HCT116 (cell line): ENCODE results near the gene CLC.

ENCODE experiments used
- CTCF ChIP-seq, 3 experiments: fragments of 200-600 bp in 1 of 3; sonication (generic) in 1 of 3; IDR thresholded peaks in 2 of 3; conservative IDR thresholded peaks in 1 of 3; 2 replicates each; pipeline ENCODE4 v1.5.1; 2012 to 2017; ENCODE audit warnings: low read depth in 2 of 3, low read length in 2 of 3, antibody characterized with exemption in 1 of 3, borderline replicate concordance in 1 of 3, control low read depth in 1 of 3, mild to moderate bottlenecking in 1 of 3, mixed read lengths in 1 of 3, mixed run types in 1 of 3, moderate library complexity in 1 of 3; ENCODE audit not compliant: insufficient read depth in 1 of 3
- EZH2 ChIP-seq: fragments of 200-600 bp; sonication (generic); IDR thresholded peaks from 2 replicates; pipeline ENCODE4 v1.6.1; 2017; ENCODE audit warnings: antibody characterized with exemption, mixed run types
- JUND ChIP-seq: IDR thresholded peaks from 2 replicates; pipeline ENCODE4 v1.6.1; 2012
- POLR2A ChIP-seq: IDR thresholded peaks from 2 replicates; pipeline ENCODE4 v1.7.0; 2011; ENCODE audit warnings: borderline replicate concordance; ENCODE audit not compliant: insufficient read depth, insufficient read length; ENCODE audit errors: extremely low read depth

- no peak for TF ChIP-seq CTCF (IDR thresholded peaks at IDR 0.05 in 2 of 3, conservative IDR thresholded peaks at IDR 0.05 in 1 of 3; ENCODE audit: borderline replicate concordance in 1 of 3, insufficient read depth in 1 of 3, low read depth in 2 of 3, low read length in 2 of 3)
- no peak for TF ChIP-seq EZH2
- no peak for TF ChIP-seq JUND
- TF ChIP-seq POLR2A, result no peak
Observed at GRCh38 chr19:39731685-39732084, 6.1 kb downstream of the CLC start.
